Astrocyte of the spinal cord (primary cell): ENCODE data around the gene OLA1.

Experiments
- DNase-seq: peaks from one replicate; pipeline ENCODE4 v3.0.0; 2011; ENCODE audit warnings: low read depth, low spot score
- H3K4me3 ChIP-seq: 2 replicates; pipeline ENCODE4 v1.5.1; 2011; ENCODE audit warnings: low read depth, mild to moderate bottlenecking, low read length, moderate library complexity
- CTCF ChIP-seq: IDR thresholded peaks from 2 replicates; pipeline ENCODE4 v1.5.1; 2012; ENCODE audit warnings: low read depth, mild to moderate bottlenecking, low read length, inconsistent platforms
- in situ Hi-C: cut with HindIII; loops from 2 replicates; pipeline ENCODE4 v1.10.0; 2017; ENCODE audit warnings: low sequenced_read_pairs

Gene OLA1

GRCh38 chr2:174086708-174087107, 161.6 kb downstream of the OLA1 start:
- H3K4me3 ChIP-seq: no peak overlapping the region
- DNase-seq: no peak
- TF ChIP-seq CTCF: no peak
- in situ Hi-C loops: no loop called here

- no peak for TF ChIP-seq CTCF
- in situ Hi-C loops: no loop called here
- no peak overlapping the region for H3K4me3 ChIP-seq
- no peak for DNase-seq
These were observed 162.6 kb downstream of the OLA1 start for GRCh38 chr2:174085781-174086180.

- no peak for TF ChIP-seq CTCF
- no peak overlapping the region for H3K4me3 ChIP-seq
- DNase-seq: no peak
- in situ Hi-C loops: no loop called here
These were observed 164.4 kb downstream of the OLA1 start for GRCh38 chr2:174083843-174084458.

GRCh38 chr2:174080672-174081121, 167.6 kb downstream of the OLA1 start:
- no peak for DNase-seq
- in situ Hi-C loops: no loop called here
- TF ChIP-seq CTCF: no peak
- H3K4me3 ChIP-seq: no peak overlapping the region

- TF ChIP-seq CTCF: peak; percentile 50
- in situ Hi-C loops: no loop called here
- peak; percentile 11 for DNase-seq
- no peak overlapping the region for H3K4me3 ChIP-seq
These were observed 170.1 kb downstream of the OLA1 start for GRCh38 chr2:174078275-174078674.

- TF ChIP-seq CTCF: no peak
- in situ Hi-C loops: no loop called here
These were observed 171.4 kb downstream of the OLA1 start for GRCh38 chr2:174076975-174077374.

More at GRCh38 chr2:174076975-174077374, 171.4 kb downstream of the OLA1 start:
- H3K4me3 ChIP-seq: no peak overlapping the region
- DNase-seq: no peak
